B cell (primary cell): ENCODE data around the gene S100PBP. TPM values are rescaled to one million over a fixed set of nuclear protein-coding genes. Genes with fewer than 3 reads are reported as not detected.

ENCODE experiments used
- ATAC-seq: fragments of 200-7000 bp; cut with Tn5 transposase; one replicate; pipeline ENCODE4 v1.10.0; 2021; ENCODE audit warnings: low read depth, mild to moderate bottlenecking, moderate number of reproducible peaks, moderate library complexity
- CTCF ChIA-PET: fragments of 350-600 bp; sonication (Branson Sonifier 250); formaldehyde crosslinking; loops from one replicate; lab custom pipeline; 2021; ENCODE audit warnings: antibody characterized with exemption, inconsistent platforms; lab: Charles Lee
- POLR2A ChIA-PET: fragments of 350-600 bp; sonication (Branson Sonifier 250); formaldehyde crosslinking; loops from one replicate; lab custom pipeline; 2021; ENCODE audit warnings: antibody characterized with exemption; lab: Charles Lee
- DNase-seq: peaks from one replicate; pipeline ENCODE4 v3.0.0; 2013
- H2AFZ ChIP-seq: 2 replicates; pipeline ENCODE4 v1.6.1; 2012; ENCODE audit warnings: mild to moderate bottlenecking, low read depth, low read length; ENCODE audit not compliant: insufficient read depth, poor library complexity, severe bottlenecking
- H3K27ac ChIP-seq, 2 donors: 1 replicate in 1 of 2; 2 replicates in 1 of 2; pipeline ENCODE4 v1.5.1; 2012 to 2013; ENCODE audit warnings: low read length in 2 of 2, mild to moderate bottlenecking in 2 of 2, moderate library complexity in 1 of 2
- H3K27me3 ChIP-seq, 4 experiments: fragments of 200-600 bp in 1 of 4; sonication (generic) in 1 of 4; replicated peaks in 1 of 4; 1 replicate in 2 of 4; 2 replicates in 2 of 4; pipeline versions ENCODE4 v1.6.1 to v1.7.0; 2013 to 2016; ENCODE audit warnings: low read length in 3 of 4, mild to moderate bottlenecking in 2 of 4, mixed read lengths in 1 of 4, moderate library complexity in 1 of 4; ENCODE audit not compliant: insufficient read depth in 4 of 4, control insufficient read depth in 3 of 4; ENCODE audit errors: control extremely low read depth in 1 of 4
- H3K36me3 ChIP-seq, 2 experiments: replicated peaks in 1 of 2; 1 replicate in 1 of 2; 2 replicates in 1 of 2; pipeline versions ENCODE4 v1.6.1 to v1.7.1; 2013; ENCODE audit warnings: low read length in 1 of 2; ENCODE audit not compliant: insufficient read depth in 2 of 2, control insufficient read depth in 1 of 2; ENCODE audit errors: control extremely low read depth in 1 of 2, extremely low read depth in 1 of 2
- H3K4me1 ChIP-seq, 2 donors: fragments of 200-600 bp in 1 of 2; sonication (generic) in 1 of 2; 1 replicate in 1 of 2; 2 replicates in 1 of 2; pipeline versions ENCODE4 v1.5.1 to v1.6.1; 2013 to 2017; ENCODE audit warnings: low read length in 2 of 2; ENCODE audit not compliant: control insufficient read depth in 2 of 2, insufficient read depth in 2 of 2
- H3K4me2 ChIP-seq: replicated peaks from 2 replicates; pipeline ENCODE3; 2012; ENCODE audit warnings: mild to moderate bottlenecking, low read depth, low read length; ENCODE audit not compliant: poor library complexity, severe bottlenecking
- H3K4me3 ChIP-seq, 5 experiments: fragments of 200-600 bp in 1 of 5; sonication (generic) in 1 of 5; 1 replicate in 3 of 5; 2 replicates in 2 of 5; pipeline versions ENCODE4 v1.5.1 to v1.7.0; 2011 to 2016; ENCODE audit warnings: low read length in 4 of 5, mild to moderate bottlenecking in 4 of 5, low read depth in 2 of 5, control low read depth in 1 of 5, moderate library complexity in 1 of 5; ENCODE audit not compliant: insufficient read depth in 1 of 5; ENCODE audit errors: control extremely low read depth in 1 of 5, extremely low read depth in 1 of 5
- H3K79me2 ChIP-seq: fragments of 200-600 bp; sonication (generic); one replicate; pipeline ENCODE4 v1.6.0; 2016; ENCODE audit warnings: low read length; ENCODE audit not compliant: control insufficient read depth, insufficient read depth
- H3K9ac ChIP-seq: fragments of 200-600 bp; sonication (generic); 2 replicates; pipeline ENCODE4 v1.6.1; 2017; ENCODE audit warnings: mild to moderate bottlenecking, low read length, moderate library complexity
- H3K9me3 ChIP-seq, 3 donors: one replicate each; pipeline versions ENCODE4 v1.6.1 to v1.7.1; 2013; ENCODE audit warnings: low read length in 2 of 3; ENCODE audit not compliant: control insufficient read depth in 2 of 3, insufficient read depth in 1 of 3; ENCODE audit errors: control extremely low read depth in 1 of 3
- H4K20me1 ChIP-seq: 2 replicates; pipeline ENCODE4 v1.6.0; 2012; ENCODE audit warnings: mild to moderate bottlenecking, low read length; ENCODE audit not compliant: insufficient read depth, control insufficient read depth, poor library complexity, severe bottlenecking
- H3K27ac Mint-ChIP-seq: one replicate; pipeline ENCODE4 v1.8.0; 2021; ENCODE audit warnings: mixed read lengths
- H3K27me3 Mint-ChIP-seq: one replicate; pipeline ENCODE4 v1.8.0; 2021; ENCODE audit warnings: mixed read lengths
- H3K4me1 Mint-ChIP-seq: one replicate; pipeline ENCODE4 v1.8.0; 2021; ENCODE audit warnings: mixed read lengths
- H3K4me3 Mint-ChIP-seq: one replicate; pipeline ENCODE4 v1.8.0; 2021; ENCODE audit warnings: mixed read lengths
- H3K9me3 Mint-ChIP-seq: one replicate; pipeline ENCODE4 v1.8.0; 2022; ENCODE audit warnings: mixed read lengths; ENCODE audit not compliant: insufficient read depth
- CTCF ChIP-seq: fragments of 200-600 bp; IDR thresholded peaks from one replicate; pipeline ENCODE4 v1.8.0; 2022; ENCODE audit warnings: antibody characterized with exemption, mild to moderate bottlenecking
- EZH2 ChIP-seq: IDR thresholded peaks from 2 replicates; pipeline ENCODE4 v1.6.1; 2012; ENCODE audit warnings: borderline replicate concordance, low read depth, mild to moderate bottlenecking, moderate library complexity, low read length; ENCODE audit not compliant: insufficient read depth, poor library complexity, severe bottlenecking
- WGBS: methylation state at CpG from one replicate; pipeline ENCODE4 v1.1.5; 2013; ENCODE audit warnings: missing lambda C conversion rate; ENCODE audit not compliant: insufficient coverage; 5-methylcytosine and 5-hydroxymethylcytosine counted together
- intact Hi-C: fragments of 100-400 bp; cut with micrococcal nuclease; formaldehyde crosslinking; loops from one replicate; pipeline ENCODE4 v1.10.0; 2022
- polyA plus RNA-seq: library from polyadenylated mRNA; depleted of rRNA; stranded (reverse); fragments of >200 nt; gene quantifications from 2 replicates; pipeline ENCODE4 v1.2.3, GENCODE V29; 2012
- total RNA-seq, 2 donors: library from RNA; stranded (reverse); fragments of 120-200 nt in 1 of 2; gene quantifications; 1 replicate in 1 of 2; 2 replicates in 1 of 2; pipeline versions ENCODE4 v1.2.3 to v1.2.4, GENCODE V29; 2013 to 2022

The S100PBP gene
- total and polyA plus RNA-seq, 2 donors (not counting 1 experiment from before 2014, with no cell fraction given), result 32.5 to 94.1 TPM

GRCh38 chr1:32868085-32868484 lies 50.6 kb downstream of the S100PBP start:
- H3K27ac Mint-ChIP-seq, result no peak overlapping the region
- Histone ChIP-seq H3K79me2 (no peaks in the 10 kb centered on the region), H4K20me1 (peaks cover 4% of the 10 kb centered on the region), H2AFZ (no peak overlapping the region), H3K4me2 (no peak overlapping the region), H3K4me3 (no peak overlapping the region), H3K9ac (no peak overlapping the region), H3K27ac (no peak overlapping the region), H3K4me1 (peaks cover 25% of the 10 kb centered on the region in 2 donors), H3K9me3 (peaks cover 0 to 3% (median 0%) of the 10 kb centered on the region in 3 donors), H3K36me3 (peaks cover 0 to 6% of the 10 kb centered on the region in 2 experiments), H3K27me3 (peaks cover 0 to 33% (median 14%) of the 10 kb centered on the region in 4 experiments)
- peaks cover 25% of the 10 kb centered on the region for H3K27me3 Mint-ChIP-seq
- peaks cover 31% of the 10 kb centered on the region for H3K4me1 Mint-ChIP-seq
- DNase-seq (no peak), ATAC-seq (no peak)
- no peak overlapping the region for H3K4me3 Mint-ChIP-seq
- POLR2A ChIA-PET, result no interaction called here
- intact Hi-C loops, result no loop called here
- CTCF ChIA-PET, result no interaction called here
- no peaks in the 10 kb centered on the region for H3K9me3 Mint-ChIP-seq
- 96% methylated on average over 9 of the region's 13 CpGs for WGBS
- TF ChIP-seq EZH2 (no peak), CTCF (no peak)

- peaks cover 0 to 3% (median 0%) of the 10 kb centered on the region in 3 donors for H3K9me3 ChIP-seq
- H3K4me2 ChIP-seq, result no peak overlapping the region
- Mint-ChIP-seq H3K27me3 (peaks cover 25% of the 10 kb centered on the region), H3K4me1 (peaks cover 31% of the 10 kb centered on the region), H3K27ac (no peak overlapping the region), H3K4me3 (peak overlapping the region; percentile 76), H3K9me3 (no peaks in the 10 kb centered on the region)
- no peak overlapping the region for H3K4me3 ChIP-seq
- WGBS, result 84% methylated on average over 9 of the region's 9 CpGs
- ATAC-seq (no peak), DNase-seq (no peak)
- peaks cover 4% of the 10 kb centered on the region for H4K20me1 ChIP-seq
- no peak overlapping the region for H3K9ac ChIP-seq
- H3K27ac ChIP-seq, result no peak overlapping the region
- peaks cover 25% of the 10 kb centered on the region in 2 donors for H3K4me1 ChIP-seq
- H2AFZ ChIP-seq, result no peak overlapping the region
- no peaks in the 10 kb centered on the region for H3K79me2 ChIP-seq
- H3K36me3 ChIP-seq, result peaks cover 0 to 3% of the 10 kb centered on the region in 2 experiments
- intact Hi-C loops, result no loop called here
- ChIA-PET CTCF (interaction anchor here (1.2 kb wide), 1 partner anchor 157 kb away, joined by 3 read pairs; no protein-coding TSS in a partner anchor), POLR2A (no interaction called here)
- no peak for TF ChIP-seq EZH2
- TF ChIP-seq CTCF, result no peak
- H3K27me3 ChIP-seq, result peaks cover 0 to 40% (median 14%) of the 10 kb centered on the region in 4 experiments
These were observed 51.5 kb downstream of the S100PBP start for GRCh38 chr1:32868806-32869455.
